Natural killer cell (primary cell): ENCODE data around the gene STRIP1. TPM values are rescaled to one million over a fixed set of nuclear protein-coding genes. Genes with fewer than 3 reads are reported as not detected.

Experiments used
- ATAC-seq, 3 donors: fragments of 150-1000 bp in 2 of 3; fragments of 200-7000 bp in 1 of 3; cut with Tn5 transposase; 1 replicate in 1 of 3; 2 replicates in 2 of 3; pipeline ENCODE4 v1.10.0; 2021; ENCODE audit warnings: mild to moderate bottlenecking in 2 of 3, moderate library complexity in 2 of 3
- DNase-seq, 2 donors: peaks; one replicate each; pipeline versions ENCODE4 v3.0.0 to v3.0.0-alpha.2; 2013 to 2021; ENCODE audit warnings: mixed read lengths in 1 of 2
- H3K27ac ChIP-seq: one replicate; pipeline ENCODE4 v1.5.1; 2013; ENCODE audit warnings: mild to moderate bottlenecking, low read length
- H3K27me3 ChIP-seq: one replicate; pipeline ENCODE4 v1.6.1; 2013; ENCODE audit warnings: low read length; ENCODE audit not compliant: control insufficient read depth, insufficient read depth
- H3K36me3 ChIP-seq: one replicate; pipeline ENCODE4 v1.6.1; 2013; ENCODE audit warnings: low read length; ENCODE audit not compliant: control insufficient read depth, insufficient read depth
- H3K4me1 ChIP-seq: one replicate; pipeline ENCODE4 v1.6.1; 2013; ENCODE audit warnings: low read length; ENCODE audit not compliant: control insufficient read depth, insufficient read depth
- H3K4me3 ChIP-seq: one replicate; pipeline ENCODE4 v1.5.1; 2013; ENCODE audit warnings: low read length
- H3K9me3 ChIP-seq: one replicate; pipeline ENCODE4 v1.6.1; 2013; ENCODE audit warnings: low read length; ENCODE audit not compliant: control insufficient read depth, insufficient read depth
- H3K27ac Mint-ChIP-seq, 2 donors: one replicate each; pipeline ENCODE4 v1.8.0; 2022; ENCODE audit warnings: mild to moderate bottlenecking in 2 of 2, mixed read lengths in 2 of 2, moderate library complexity in 1 of 2
- H3K27me3 Mint-ChIP-seq, 2 donors: one replicate each; pipeline ENCODE4 v1.8.0; 2022; ENCODE audit warnings: low read depth in 2 of 2, mixed read lengths in 2 of 2
- H3K36me3 Mint-ChIP-seq: one replicate; pipeline ENCODE4 v1.8.0; 2022; ENCODE audit warnings: mixed read lengths
- H3K4me1 Mint-ChIP-seq, 2 donors: one replicate each; pipeline ENCODE4 v1.8.0; 2022; ENCODE audit warnings: mixed read lengths in 2 of 2
- H3K4me3 Mint-ChIP-seq: one replicate; pipeline ENCODE4 v1.8.0; 2022; ENCODE audit warnings: mild to moderate bottlenecking, moderate library complexity, mixed read lengths
- H3K9me3 Mint-ChIP-seq, 2 donors: one replicate each; pipeline ENCODE4 v1.8.0; 2022; ENCODE audit warnings: mixed read lengths in 2 of 2
- WGBS: methylation state at CpG from one replicate; pipeline ENCODE4 v1.1.7; 2013; ENCODE audit warnings: missing lambda C conversion rate; ENCODE audit not compliant: insufficient coverage; 5-methylcytosine and 5-hydroxymethylcytosine counted together
- intact Hi-C: fragments of 100-400 bp; cut with micrococcal nuclease; formaldehyde crosslinking; loops from one replicate; pipeline ENCODE4 v1.14.2; 2022
- total RNA-seq, 4 donors: library from RNA; stranded (reverse); fragments of 120-200 nt in 1 of 4; gene quantifications; one replicate each; pipeline versions ENCODE4 v1.2.3 to v1.2.4, GENCODE V29; 2013 to 2022
- TF ChIP-seq, protein P1 (sequence below): fragments of 200-600 bp; IDR thresholded peaks from one replicate; pipeline ENCODE4 v1.8.0; 2022; ENCODE audit warnings: antibody characterized with exemption

The STRIP1 gene, protein sequence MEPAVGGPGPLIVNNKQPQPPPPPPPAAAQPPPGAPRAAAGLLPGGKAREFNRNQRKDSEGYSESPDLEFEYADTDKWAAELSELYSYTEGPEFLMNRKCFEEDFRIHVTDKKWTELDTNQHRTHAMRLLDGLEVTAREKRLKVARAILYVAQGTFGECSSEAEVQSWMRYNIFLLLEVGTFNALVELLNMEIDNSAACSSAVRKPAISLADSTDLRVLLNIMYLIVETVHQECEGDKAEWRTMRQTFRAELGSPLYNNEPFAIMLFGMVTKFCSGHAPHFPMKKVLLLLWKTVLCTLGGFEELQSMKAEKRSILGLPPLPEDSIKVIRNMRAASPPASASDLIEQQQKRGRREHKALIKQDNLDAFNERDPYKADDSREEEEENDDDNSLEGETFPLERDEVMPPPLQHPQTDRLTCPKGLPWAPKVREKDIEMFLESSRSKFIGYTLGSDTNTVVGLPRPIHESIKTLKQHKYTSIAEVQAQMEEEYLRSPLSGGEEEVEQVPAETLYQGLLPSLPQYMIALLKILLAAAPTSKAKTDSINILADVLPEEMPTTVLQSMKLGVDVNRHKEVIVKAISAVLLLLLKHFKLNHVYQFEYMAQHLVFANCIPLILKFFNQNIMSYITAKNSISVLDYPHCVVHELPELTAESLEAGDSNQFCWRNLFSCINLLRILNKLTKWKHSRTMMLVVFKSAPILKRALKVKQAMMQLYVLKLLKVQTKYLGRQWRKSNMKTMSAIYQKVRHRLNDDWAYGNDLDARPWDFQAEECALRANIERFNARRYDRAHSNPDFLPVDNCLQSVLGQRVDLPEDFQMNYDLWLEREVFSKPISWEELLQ
- total RNA-seq, result 100 to 1,000 TPM in 2 of 3 donors, 10 to 100 TPM in 1; 92.4 to 139 (median 130) TPM
- total RNA-seq (2013), result 55.3 TPM

DNA sequence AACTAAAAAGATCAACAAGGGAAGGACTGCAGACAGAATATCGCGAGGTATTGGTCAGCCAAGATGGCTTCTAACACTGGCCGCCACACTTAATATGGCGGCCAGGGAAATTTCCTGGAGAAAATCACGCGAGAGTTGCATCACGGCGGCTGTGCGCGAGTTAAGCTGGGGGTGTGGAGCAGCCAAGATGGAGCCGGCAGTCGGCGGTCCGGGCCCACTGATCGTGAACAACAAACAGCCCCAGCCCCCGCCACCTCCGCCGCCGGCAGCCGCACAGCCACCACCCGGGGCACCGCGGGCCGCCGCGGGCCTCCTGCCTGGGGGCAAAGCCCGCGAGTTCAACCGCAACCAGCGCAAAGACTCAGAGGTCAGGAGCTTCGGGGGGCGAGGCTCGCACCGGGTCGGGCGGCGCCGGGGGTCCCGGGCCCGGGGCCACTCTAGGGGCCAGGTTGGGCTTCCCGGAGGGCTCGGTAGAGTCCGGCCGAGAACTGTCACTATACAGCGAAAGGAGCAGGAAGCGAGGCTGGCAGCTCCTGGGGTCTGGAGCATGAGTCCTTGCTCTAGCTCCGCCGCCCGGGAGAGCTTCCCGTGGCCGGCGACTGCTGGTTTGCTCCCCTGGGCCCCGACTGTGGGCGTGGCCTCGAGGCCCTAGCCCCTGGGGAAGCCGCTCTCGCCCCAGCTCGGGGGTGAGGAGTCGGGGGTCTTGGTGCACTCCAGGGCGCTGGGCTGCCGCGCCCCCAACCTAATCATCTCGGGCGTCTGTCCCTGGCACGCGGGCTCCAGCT is at the start of gene STRIP1:
Gene STRIP1, plus strand, starts transcription at position 174 of the 785 bp plus-strand sequence. Its CDS starts 14 bp downstream, at position 188.
- H3K27ac Mint-ChIP-seq, result peak within 1 kb of the TSS; percentile 93 to 96
- H3K9me3 ChIP-seq, result no peaks in the 10 kb centered on the region
- peak; percentile 92 to 97 (median 95) for ATAC-seq
- peak; percentile 87 to 97 for DNase-seq
- under 1% methylated on average over 66 of the region's 66 CpGs for WGBS
- H3K27me3 Mint-ChIP-seq, result no peaks in the 10 kb centered on the region
- TF ChIP-seq, protein P1, sequence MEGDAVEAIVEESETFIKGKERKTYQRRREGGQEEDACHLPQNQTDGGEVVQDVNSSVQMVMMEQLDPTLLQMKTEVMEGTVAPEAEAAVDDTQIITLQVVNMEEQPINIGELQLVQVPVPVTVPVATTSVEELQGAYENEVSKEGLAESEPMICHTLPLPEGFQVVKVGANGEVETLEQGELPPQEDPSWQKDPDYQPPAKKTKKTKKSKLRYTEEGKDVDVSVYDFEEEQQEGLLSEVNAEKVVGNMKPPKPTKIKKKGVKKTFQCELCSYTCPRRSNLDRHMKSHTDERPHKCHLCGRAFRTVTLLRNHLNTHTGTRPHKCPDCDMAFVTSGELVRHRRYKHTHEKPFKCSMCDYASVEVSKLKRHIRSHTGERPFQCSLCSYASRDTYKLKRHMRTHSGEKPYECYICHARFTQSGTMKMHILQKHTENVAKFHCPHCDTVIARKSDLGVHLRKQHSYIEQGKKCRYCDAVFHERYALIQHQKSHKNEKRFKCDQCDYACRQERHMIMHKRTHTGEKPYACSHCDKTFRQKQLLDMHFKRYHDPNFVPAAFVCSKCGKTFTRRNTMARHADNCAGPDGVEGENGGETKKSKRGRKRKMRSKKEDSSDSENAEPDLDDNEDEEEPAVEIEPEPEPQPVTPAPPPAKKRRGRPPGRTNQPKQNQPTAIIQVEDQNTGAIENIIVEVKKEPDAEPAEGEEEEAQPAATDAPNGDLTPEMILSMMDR, result no peak
- peaks cover 25% of the 10 kb centered on the region for H3K4me1 ChIP-seq
- peaks cover 17% of the 10 kb centered on the region for H3K36me3 ChIP-seq
- peak within 1 kb of the TSS; percentile 94 for H3K4me3 Mint-ChIP-seq
- no peaks in the 10 kb centered on the region for H3K27me3 ChIP-seq
- no peaks in the 10 kb centered on the region for H3K36me3 Mint-ChIP-seq
- peaks cover 35 to 39% of the 10 kb centered on the region in 2 donors for H3K4me1 Mint-ChIP-seq
- H3K27ac ChIP-seq, result peak within 1 kb of the TSS; percentile 80
- intact Hi-C loops, result loop anchor here (1.0 to 2.0 kb wide), 2 partner anchors 50 to 304 kb away; partner anchors contain the start of genes AHCYL1 and RBM15
- H3K4me3 ChIP-seq, result peak within 1 kb of the TSS; percentile 76
- no peaks in the 10 kb centered on the region for H3K9me3 Mint-ChIP-seq

DNA sequence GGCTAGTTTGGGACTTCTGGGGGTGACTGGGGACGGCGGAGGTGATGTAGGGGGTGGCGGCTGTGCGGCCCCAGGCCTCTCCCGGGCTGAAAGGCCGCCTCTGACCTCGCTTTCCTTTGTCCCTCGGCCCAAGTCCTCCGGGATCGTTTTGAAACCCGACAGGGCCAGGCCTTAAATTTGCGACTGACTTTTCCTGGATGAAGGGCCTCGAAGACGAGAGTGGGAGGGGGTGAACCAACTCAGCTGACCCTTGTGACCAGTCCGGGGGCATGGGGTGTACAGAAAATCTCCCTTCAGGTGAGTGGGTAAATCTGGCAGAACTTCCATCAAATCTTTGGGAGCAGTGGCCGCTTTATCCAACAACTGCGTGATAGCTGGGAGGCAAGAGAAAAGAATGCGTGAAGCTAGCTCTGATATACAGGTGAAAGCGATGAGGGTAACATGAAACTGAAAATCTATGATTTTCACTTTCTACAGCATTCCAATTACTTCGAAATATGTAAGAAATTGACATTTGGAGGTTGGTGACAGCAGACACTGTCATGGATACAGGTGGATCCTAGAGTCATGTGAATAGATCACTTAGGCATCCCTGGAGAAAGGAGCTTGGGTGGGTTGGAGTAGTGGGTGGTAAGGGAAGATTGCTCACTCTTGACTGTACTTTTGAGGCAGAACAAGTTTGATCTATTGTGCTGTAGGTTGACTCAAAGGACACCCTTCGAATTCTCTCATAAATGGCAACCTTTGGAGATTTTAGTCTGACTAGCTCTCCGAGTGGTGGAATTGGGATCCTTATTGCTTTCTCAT is 49.0 kb upstream of the STRIP1 start:
- intact Hi-C loops, result no loop called here
- Histone ChIP-seq H3K9me3 (no peaks in the 10 kb centered on the region), H3K27ac (peak overlapping the region; percentile 86), H3K4me1 (peaks cover 19% of the 10 kb centered on the region), H3K36me3 (peaks cover 3% of the 10 kb centered on the region), H3K27me3 (peaks cover 4% of the 10 kb centered on the region), H3K4me3 (peak overlapping the region; percentile 89)
- ATAC-seq (no peak), DNase-seq (peak in 1 of 2 donors; percentile 17)
- TF ChIP-seq, protein P1, result no peak
- Mint-ChIP-seq H3K36me3 (no peaks in the 10 kb centered on the region), H3K27me3 (peaks cover 0 to 4% of the 10 kb centered on the region in 2 donors), H3K27ac (peak overlapping the region; percentile 83 to 99), H3K4me3 (peak overlapping the region; percentile 88), H3K4me1 (peaks cover 28 to 39% of the 10 kb centered on the region in 2 donors), H3K9me3 (no peaks in the 10 kb centered on the region)
- 18% methylated on average over 22 of the region's 22 CpGs for WGBS

DNA sequence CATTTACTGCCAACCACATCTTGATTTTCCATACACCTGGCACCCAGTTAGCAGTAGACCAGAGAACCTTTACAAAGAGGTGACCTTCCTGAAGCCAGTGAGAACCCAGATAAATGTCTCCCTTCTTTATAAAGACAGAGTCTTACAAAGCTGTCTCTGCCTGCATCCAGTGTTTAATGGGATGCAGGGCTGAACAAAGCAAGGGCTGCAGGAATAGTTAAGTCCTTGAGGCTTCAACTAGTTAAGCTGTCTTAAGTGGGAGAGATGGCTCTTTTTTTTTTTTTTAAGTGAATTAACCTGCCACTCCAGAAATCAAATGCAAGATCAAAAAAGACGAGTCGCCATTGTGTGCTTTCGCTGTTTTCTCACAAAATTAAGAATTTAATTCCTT is 48.4 kb upstream of the STRIP1 start:
- H3K27me3 Mint-ChIP-seq, result peaks cover 0 to 2% of the 10 kb centered on the region in 2 donors
- H3K4me3 Mint-ChIP-seq, result peak overlapping the region; percentile 88

More for the DNA sequence above, 48.4 kb upstream of the STRIP1 start:
- Histone ChIP-seq H3K27ac (no peak overlapping the region), H3K36me3 (peaks cover 3% of the 10 kb centered on the region), H3K4me3 (no peak overlapping the region), H3K27me3 (no peaks in the 10 kb centered on the region), H3K9me3 (no peaks in the 10 kb centered on the region), H3K4me1 (peaks cover 19% of the 10 kb centered on the region)
- WGBS, result 100% methylated on average over 2 of the region's 3 CpGs
- peaks cover 28 to 43% of the 10 kb centered on the region in 2 donors for H3K4me1 Mint-ChIP-seq
- no peaks in the 10 kb centered on the region for H3K36me3 Mint-ChIP-seq
- no peaks in the 10 kb centered on the region for H3K9me3 Mint-ChIP-seq
- TF ChIP-seq, protein P1, result no peak
- intact Hi-C loops, result no loop called here
- DNase-seq, result no peak
- no peak for ATAC-seq
- peak overlapping the region; percentile 83 to 99 for H3K27ac Mint-ChIP-seq
